ENCODE data around the gene CTNNB1. TPM values are rescaled to one million over a fixed set of nuclear protein-coding genes. Genes with fewer than 3 reads are reported as not detected.

CTNNB1 gene
- total and polyA plus RNA-seq, 2 of the 4 experiments (the other 2 are of a cell fraction), result 364 to 1,677 TPM

- no peak overlapping the region for H3K18ac ChIP-seq (ENCODE audit: low read depth, low read length)
- no peak overlapping the region for H3K56ac ChIP-seq (ENCODE audit: extremely low read depth, insufficient read depth, low read length)
- H2BK120ac ChIP-seq (ENCODE audit: low read depth, low read length), result no peak overlapping the region
- H2BK15ac ChIP-seq (ENCODE audit: low read depth, low read length), result no peak overlapping the region
- no peaks in the 10 kb centered on the region for H3K4me1 ChIP-seq (ENCODE audit: control insufficient read depth, insufficient read depth, low read length)
- no peaks in the 10 kb centered on the region; a peak in 1 of 4 replicates for H3K79me1 ChIP-seq (ENCODE audit: low read depth in 1 of 2, low read length in 2 of 2)
- H3K36me3 ChIP-seq (ENCODE audit: control insufficient read depth, insufficient read depth, low read length), result no peaks in the 10 kb centered on the region
- TF ChIP-seq RAD21 (IDR thresholded peaks at IDR 0.05; ENCODE audit: low read length) (no peak), ELK1 (IDR thresholded peaks at IDR 0.05; ENCODE audit: borderline replicate concordance, low read depth, low read length) (no peak), USF2 (IDR thresholded peaks at IDR 0.05; ENCODE audit: low read depth, low read length) (no peak), CHD1 (IDR thresholded peaks at IDR 0.05; ENCODE audit: low read depth, low read length) (no peak), POLR2A (IDR thresholded peaks at IDR 0.05; ENCODE audit: low read depth, low read length) (no peak), NFE2L2 (IDR thresholded peaks at IDR 0.05; ENCODE audit: low read depth, low read length) (no peak), BHLHE40 (IDR thresholded peaks at IDR 0.05; ENCODE audit: low read depth, low read length) (no peak)
- ATAC-seq (ENCODE audit: low read depth), result no peak
- dilution Hi-C loops (cut with HindIII; ENCODE audit: low sequenced_read_pairs, unreplicated experiment) (no loop called here), in situ Hi-C loops (cut with MboI; ENCODE audit: low sequenced_read_pairs) (loop anchor here (25.0 kb wide), 1 partner anchor 857 kb away; no protein-coding TSS in a partner anchor), intact Hi-C loops (cut with micrococcal nuclease) (no loop called here)
- H2BK5ac ChIP-seq (ENCODE audit: low read depth, low read length, poor library complexity, severe bottlenecking), result no peak overlapping the region
- no peak overlapping the region for H3K4me2 ChIP-seq (ENCODE audit: low read depth, low read length)
- no peak overlapping the region for H4K5ac ChIP-seq (ENCODE audit: low read depth, low read length)
- ChIA-PET CTCF (no interaction called here), POLR2A (ENCODE audit: unreplicated experiment) (no interaction called here)
- WGBS, 2 experiments (ENCODE audit: extremely low coverage in 2 of 2, insufficient read length in 1 of 2), result 70% methylated on average over 2 of the region's 8 CpGs; no CpG with 5 or more reads in 1 of the 2 experiments
- no peaks in the 10 kb centered on the region for H4K20me1 ChIP-seq (ENCODE audit: insufficient read depth, low read length)
- no peak for DNase-seq
- no peak overlapping the region for H3K9ac ChIP-seq (ENCODE audit: low read depth, low read length)
- H3K14ac ChIP-seq (replicated peaks; ENCODE audit: low read depth, low read length), result no peak overlapping the region
- no peak overlapping the region for H4K91ac ChIP-seq (ENCODE audit: insufficient read depth, low read depth, low read length)
- peaks cover 8% of the 10 kb centered on the region for H3K27me3 ChIP-seq (ENCODE audit: control insufficient read depth, insufficient read depth, low read length)
- H3K4me3 ChIP-seq (ENCODE audit: insufficient read depth, low read depth, low read length), result no peak overlapping the region
- H4K8ac ChIP-seq (ENCODE audit: low read depth in 2 of 2, low read length in 2 of 2), result no peak overlapping the region
- H3K23ac ChIP-seq (ENCODE audit: low read depth, low read length), result no peak overlapping the region
- no peaks in the 10 kb centered on the region for H3K9me1 ChIP-seq (ENCODE audit: insufficient read depth, low read length)
- no peaks in the 10 kb centered on the region for H3K9me3 ChIP-seq (ENCODE audit: control insufficient read depth, insufficient read depth, low read length)
- H2AK9ac ChIP-seq (replicated peaks; ENCODE audit: low read depth, low read length, poor library complexity), result no peak overlapping the region
- no peak overlapping the region for H3K4ac ChIP-seq (ENCODE audit: low read depth, low read length)
- no peak overlapping the region for H2AFZ ChIP-seq (replicated peaks; ENCODE audit: low read length, poor library complexity)
- no peak overlapping the region for H2BK20ac ChIP-seq (ENCODE audit: low read depth, low read length)
- no peak overlapping the region for H2AK5ac ChIP-seq (ENCODE audit: low read depth, low read length)
- no TSS peak for BruUV-seq (replicated peaks)
- H3K27ac ChIP-seq (ENCODE audit: insufficient read depth, low read length), result no peak overlapping the region
Measured at GRCh38 chr3:41194701-41195100, 4.6 kb upstream of the CTNNB1 start.
